Glomerular visceral epithelial cell (primary cell): ENCODE data around the gene EHMT1.

Experiments
- DNase-seq: peaks from one replicate; pipeline ENCODE4 v3.0.0-alpha.2; 2016; ENCODE audit errors: extremely low spot score

Gene EHMT1

GRCh38 chr9:137829260-137829996, 210.6 kb downstream of the EHMT1 start:
- DNase-seq: no peak

- DNase-seq: no peak
Observed at GRCh38 chr9:137832191-137832700, 213.4 kb downstream of the EHMT1 start.

GRCh38 chr9:137832830-137833590, 214.2 kb downstream of the EHMT1 start:
- DNase-seq: no peak

- DNase-seq: no peak
Observed at GRCh38 chr9:137833721-137834613, 215.2 kb downstream of the EHMT1 start.

GRCh38 chr9:137834846-137835546, 216.2 kb downstream of the EHMT1 start:
- DNase-seq: no peak

GRCh38 chr9:137836151-137836830, 217.5 kb downstream of the EHMT1 start:
- DNase-seq: no peak

- DNase-seq: no peak
Observed at GRCh38 chr9:137836831-137837241, 218.0 kb downstream of the EHMT1 start.

- no peak for DNase-seq
Observed at GRCh38 chr9:137837345-137838278, 218.8 kb downstream of the EHMT1 start.

- no peak for DNase-seq
Observed at GRCh38 chr9:137838576-137838975, 219.8 kb downstream of the EHMT1 start.

GRCh38 chr9:137843355-137843754, 224.6 kb downstream of the EHMT1 start:
- no peak for DNase-seq

GRCh38 chr9:137851516-137852267, 232.9 kb downstream of the EHMT1 start:
- no peak for DNase-seq

GRCh38 chr9:137853392-137853995, 234.7 kb downstream of the EHMT1 start:
- DNase-seq: no peak

GRCh38 chr9:137860361-137860760, 241.6 kb downstream of the EHMT1 start:
- no peak for DNase-seq

GRCh38 chr9:137865581-137866145, 246.9 kb downstream of the EHMT1 start:
- DNase-seq: no peak

- no peak for DNase-seq
Observed at GRCh38 chr9:137866226-137867141, 247.7 kb downstream of the EHMT1 start.

- no peak for DNase-seq
Observed at GRCh38 chr9:137870432-137870831, 251.6 kb downstream of the EHMT1 start.

GRCh38 chr9:137872296-137872695, 253.5 kb downstream of the EHMT1 start:
- no peak for DNase-seq
